ENCODE data around the gene USP36.

The USP36 gene

DNA sequence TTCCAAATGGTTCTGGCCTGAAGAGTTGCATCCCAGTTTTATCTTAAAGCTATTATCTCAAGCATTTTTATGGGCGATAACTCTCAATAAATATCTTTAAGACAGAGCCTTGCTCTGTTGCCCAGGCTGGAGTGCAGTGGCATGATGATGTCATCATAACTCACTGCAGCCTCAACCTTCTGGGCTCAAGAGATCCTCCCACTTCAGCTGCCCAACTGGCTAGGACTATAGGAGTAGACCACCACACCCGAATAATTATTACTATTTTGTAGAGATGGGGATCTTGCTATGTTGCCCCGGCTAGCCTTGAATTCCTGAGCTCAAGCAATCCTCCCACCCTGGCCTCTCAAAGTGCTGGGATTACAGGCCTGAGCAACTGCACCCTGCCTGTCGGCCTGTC, 32.5 kb downstream of the USP36 start:
- DNase-seq: no peak

DNA sequence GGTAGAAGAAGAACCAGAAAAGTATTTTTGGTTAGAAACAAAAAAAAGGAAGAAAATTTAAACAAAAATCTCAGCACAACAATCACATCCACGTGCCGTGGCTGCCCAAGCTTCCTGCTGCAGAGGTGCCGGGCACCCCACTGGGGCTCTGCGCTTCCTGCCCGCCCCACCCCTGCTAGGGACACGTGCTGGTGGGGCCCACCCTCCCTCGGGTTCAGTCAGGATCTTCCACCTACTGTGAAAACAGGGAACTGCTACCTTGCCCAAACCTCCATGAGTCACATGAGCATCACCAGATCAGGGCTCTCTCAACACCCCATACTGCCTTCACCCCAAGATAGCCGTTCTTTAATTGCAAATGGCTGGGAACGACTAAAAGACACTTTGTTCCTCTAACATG, 34.2 kb downstream of the USP36 start:
- no peak for DNase-seq

DNA sequence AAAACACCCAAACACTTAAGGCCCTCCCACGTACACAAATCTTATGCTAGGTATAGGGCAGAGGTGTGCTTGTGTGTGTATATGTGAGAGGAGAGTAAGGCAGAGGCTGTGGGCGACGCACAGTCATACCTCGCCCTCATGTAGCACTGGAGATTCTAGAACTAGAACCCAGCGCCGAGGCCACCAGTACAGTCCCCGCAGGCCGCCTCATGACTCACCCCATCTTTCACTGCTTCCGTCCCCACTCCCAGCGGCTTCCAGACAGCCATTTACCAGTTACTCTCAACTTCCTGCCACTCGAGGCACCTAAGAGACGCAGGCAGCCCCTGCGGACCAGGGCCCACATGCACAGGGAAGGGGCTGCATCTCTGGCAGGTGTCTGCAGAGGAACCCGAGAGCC, 35.3 kb downstream of the USP36 start:
- DNase-seq: no peak

DNA sequence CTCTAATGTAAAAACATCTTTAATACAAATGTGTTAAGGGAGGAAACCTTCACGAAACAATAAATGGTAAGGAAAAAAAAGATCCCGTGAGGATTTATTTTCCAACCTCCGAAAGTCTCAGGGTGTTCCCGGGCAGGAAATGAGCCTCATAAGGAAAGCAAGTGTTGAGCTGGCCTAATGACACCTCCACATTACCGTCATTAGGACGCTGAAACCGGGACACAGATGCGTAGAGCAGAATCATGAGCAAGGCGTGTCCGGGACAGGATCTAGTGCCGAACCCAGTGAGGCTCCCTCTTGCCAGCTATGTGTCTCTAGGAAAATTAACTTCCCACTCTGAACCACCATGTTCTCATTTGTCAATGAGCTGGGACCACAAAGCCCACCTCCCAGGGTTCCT, 35.8 kb downstream of the USP36 start:
- no peak for DNase-seq

DNA sequence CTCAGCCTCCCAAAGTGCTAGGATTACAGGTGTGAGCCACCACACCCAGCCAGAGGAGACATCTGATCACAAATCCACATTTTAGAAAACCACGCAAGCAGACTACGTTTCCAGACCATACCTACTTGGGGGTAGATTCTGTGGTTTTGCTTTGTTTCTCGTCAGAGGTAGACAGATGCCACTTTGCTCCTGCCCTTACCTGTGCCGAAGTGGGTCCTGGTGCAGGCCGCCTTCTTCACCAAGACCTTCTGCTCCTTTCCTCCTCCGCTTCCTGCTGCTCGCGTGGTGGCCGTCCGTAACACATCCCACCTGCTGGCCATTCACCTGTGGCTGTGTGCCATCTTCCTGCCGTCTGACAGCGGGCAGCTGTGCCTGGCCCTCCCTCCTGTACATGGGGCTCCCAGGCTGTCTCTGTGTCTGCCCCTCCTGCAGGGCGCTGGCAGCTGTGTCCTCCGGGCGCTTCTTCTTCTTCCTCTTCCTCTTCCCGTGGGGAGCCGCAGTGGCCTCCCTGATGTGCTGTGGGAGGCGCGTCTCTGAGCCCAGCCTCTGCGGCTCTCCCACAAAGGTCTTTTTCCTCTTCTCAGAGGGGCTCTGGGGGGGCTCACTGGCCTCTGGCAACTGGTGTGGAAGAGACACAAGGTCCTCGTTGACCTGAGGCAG, 37.3 kb downstream of the USP36 start:
- no peak for DNase-seq

DNA sequence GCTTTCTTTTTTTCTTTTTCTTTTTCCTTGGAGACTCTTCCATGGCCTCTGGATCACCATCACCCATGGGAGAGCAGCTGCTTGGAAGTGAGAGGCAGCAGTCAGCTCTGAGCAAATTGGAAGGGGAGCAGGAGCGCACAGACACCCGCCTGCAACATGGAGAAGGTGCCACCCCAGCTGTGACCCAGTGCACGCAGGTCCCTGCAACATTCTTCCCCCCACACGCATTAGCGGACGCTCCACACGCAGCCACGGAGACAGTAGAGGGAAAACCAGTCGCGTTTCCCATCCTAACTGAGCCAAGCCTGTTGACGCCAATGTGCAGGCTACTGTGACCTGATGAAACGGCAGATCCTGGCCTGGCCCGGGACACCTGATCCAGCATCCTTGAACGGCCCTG, 38.2 kb downstream of the USP36 start:
- no peak for DNase-seq

DNA sequence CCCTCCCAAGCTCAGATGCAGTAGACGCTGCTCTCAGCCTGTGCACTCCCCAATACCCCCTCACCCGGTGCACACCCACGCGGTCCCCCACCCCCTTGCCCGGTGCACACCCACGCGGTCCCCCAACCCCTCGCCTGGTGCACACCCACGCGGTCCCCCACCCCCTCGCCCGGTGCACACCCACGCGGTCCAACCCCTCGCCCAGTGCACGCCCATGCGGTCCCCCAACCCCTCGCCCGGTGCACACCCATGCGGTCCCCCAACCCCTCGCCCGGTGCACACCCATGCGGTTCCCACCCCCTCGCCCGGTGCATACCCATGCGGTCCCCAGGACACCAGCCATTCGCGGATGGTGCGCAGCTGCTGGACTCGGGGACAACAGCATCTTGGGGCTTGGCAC, 38.6 kb downstream of the USP36 start:
- no peak for DNase-seq

DNA sequence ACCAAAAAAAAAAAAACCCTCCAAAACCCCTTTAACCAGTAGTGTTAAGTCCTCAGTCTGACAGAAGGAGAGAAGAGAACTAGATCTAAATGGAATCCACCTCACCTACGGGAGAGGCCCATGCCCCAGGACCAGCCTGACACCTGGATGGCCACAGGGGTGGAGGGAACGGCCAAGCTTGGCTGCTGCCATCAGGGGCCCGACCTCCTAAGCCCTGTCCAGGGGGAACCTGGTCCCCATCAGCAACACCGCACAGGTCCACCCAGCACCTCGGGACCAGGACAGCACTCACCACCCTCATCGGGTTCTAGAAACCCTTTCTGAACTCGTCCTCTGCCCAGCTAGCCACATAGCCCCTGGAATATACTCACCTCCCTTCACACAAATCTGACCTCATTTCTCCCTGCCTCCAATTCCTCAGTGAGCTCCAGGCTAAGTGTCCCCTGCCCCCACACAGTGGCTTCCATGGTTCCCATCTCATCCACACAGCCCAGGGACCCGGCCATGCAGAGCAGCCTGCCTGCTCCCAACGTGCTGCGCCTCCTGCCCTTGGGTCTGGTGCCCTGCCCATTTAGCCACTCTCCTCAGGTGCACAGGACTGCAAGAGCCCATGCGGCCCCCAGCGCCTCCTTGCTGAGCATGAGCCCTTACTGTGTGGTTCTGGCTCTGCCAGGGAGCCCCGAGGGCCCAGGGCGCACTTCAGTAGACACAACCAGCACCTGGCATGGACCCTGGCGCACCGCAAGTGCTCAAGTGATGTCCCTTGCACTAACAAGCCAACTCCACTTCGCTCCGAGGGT, 40.3 kb downstream of the USP36 start:
- DNase-seq: no peak

DNA sequence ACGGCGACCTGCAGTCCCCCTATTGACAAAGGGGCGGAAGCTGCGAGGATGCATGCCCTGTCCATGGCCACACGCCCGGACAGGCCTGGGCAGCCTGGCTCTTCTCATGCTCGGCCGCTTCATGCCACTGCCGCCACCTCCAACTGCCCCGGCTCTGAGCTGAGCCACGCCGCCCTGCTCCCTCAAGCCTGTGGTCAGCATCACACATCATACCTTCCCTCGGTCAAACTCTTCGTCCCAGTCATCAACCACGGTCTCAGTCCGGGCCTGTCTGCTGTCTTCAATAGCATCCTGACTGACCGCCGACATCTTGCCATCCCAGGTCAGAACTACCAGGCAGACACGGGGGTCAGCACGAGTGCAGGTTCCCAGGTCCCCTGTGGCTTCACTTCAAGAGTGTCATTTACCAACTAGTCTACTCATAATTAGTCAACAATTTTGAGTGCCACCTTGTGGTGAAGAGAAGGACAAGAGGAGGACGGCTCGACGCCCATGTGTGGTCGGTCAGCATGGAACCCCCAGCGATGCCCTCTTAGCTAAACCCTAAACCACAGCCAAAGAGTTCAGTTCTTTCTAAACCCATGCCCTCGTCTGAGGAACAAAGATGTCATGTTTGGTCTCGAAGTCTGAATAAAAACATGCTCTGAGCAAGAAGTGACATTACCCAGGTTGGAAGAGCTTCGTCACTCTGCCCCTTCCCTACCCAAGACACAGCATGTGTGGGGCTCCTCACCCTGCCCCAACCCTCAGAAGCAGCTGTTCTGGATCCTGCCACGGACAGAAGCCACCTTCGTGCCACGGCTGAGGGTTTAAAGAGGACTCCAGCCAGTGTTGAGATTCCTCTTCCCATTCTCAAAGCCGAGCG, 41.7 kb downstream of the USP36 start:
- DNase-seq: no peak

DNA sequence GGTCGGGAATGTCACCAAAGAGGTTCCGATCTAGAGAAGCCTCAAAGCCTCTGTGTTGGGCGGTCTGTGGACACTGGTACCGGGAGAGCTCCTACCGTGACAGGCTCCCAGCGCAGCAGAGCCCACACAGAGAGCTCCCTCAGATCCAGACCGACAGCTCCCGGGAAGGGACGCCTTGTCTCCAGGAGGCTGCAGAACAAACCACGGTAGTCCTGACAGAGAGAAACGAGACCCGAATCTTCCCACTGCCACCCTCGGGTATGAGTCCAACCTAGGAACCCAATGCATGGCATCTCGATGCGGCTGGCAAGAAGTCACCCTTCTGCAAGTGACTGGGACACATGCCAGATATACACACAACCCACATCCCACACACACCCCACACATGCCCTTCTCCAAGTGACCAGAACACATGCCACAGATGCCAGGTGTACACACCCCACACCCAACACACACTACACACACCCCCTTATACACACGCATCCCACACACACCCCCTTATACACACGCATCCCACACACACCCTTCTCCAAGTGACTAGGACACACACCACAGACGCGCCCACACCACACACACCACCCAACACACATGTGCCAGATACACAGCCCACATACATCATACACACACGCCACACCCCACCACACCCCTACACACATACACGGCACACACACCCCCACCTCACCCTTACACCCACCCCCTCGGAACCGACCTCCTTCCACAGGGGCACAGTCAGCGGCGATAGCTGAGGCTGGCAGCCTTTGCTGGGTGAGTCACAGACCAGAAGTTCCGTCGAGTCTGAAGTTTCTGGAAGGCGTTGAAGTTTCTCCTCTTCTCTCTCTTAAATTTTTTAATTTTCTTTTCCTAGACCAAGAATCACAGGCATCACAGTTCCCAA, 42.7 kb downstream of the USP36 start:
- no peak for DNase-seq

DNA sequence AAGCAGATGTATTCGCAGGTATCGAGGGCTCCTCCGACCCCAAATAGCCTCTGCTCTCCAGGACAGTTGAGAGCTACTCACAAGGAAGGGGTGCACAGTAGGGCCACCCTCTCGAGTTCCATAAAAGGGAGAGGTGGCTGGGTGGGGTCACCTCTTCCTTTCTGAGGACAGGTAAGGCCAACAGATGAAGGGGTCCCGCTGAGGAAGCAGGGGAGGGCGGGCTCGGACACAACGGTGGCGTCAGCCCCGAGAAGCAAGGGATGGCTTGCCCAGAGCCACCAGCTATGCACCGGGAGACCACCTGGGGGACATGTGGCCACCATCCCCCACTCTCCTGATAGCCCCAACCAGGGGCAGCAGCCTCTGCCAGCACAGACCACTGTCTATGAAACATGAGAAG, 43.4 kb downstream of the USP36 start:
- DNase-seq: no peak

DNA sequence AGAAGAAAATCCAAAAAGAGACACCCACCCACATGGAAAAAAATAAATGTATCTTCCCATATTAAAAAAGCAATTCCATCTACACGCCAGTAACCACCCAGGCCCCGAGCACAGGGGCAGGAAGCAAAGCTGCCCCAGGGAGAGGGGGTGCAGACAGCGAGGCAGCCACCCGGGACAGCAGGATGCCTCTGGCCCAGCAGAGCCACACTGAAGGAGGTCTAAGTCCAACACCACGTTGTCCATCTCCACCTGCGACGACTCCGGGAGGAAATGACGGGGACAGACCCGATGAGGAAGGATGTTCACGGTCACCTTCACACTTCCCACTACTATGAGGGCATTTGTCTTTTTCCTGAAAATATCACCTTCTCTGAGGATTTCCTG, 44.1 kb downstream of the USP36 start:
- DNase-seq: no peak

DNA sequence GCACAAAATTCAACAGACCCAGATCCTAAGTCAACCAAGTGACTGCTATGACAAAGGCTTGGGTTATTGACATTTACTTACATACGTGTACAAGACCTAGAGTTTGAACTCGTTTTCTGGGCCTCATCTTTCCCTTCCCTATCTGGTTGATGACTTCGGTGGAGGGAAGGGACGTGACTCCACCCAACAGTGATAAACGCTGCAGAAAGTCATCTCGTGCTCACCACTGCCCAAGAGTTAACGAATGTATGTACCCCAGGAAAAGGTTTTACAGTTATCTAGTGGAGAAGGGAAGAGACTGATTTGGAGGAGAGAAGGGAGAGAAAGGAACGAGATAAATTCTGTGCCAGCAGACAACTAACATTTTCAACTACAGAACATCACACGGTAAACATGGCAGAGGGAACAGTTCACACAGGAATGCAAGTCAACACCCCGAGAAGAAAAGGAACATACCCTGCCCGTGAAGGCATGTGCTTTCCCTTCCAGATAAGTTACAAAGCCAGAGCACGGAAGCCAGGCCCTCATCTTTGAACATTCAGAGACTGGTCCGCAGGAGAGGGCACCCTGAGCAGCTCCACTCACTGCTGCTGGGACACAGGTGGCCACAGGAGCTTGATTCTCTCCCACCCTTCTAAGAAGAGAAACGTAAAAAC, 44.6 kb downstream of the USP36 start:
- no peak for DNase-seq

DNA sequence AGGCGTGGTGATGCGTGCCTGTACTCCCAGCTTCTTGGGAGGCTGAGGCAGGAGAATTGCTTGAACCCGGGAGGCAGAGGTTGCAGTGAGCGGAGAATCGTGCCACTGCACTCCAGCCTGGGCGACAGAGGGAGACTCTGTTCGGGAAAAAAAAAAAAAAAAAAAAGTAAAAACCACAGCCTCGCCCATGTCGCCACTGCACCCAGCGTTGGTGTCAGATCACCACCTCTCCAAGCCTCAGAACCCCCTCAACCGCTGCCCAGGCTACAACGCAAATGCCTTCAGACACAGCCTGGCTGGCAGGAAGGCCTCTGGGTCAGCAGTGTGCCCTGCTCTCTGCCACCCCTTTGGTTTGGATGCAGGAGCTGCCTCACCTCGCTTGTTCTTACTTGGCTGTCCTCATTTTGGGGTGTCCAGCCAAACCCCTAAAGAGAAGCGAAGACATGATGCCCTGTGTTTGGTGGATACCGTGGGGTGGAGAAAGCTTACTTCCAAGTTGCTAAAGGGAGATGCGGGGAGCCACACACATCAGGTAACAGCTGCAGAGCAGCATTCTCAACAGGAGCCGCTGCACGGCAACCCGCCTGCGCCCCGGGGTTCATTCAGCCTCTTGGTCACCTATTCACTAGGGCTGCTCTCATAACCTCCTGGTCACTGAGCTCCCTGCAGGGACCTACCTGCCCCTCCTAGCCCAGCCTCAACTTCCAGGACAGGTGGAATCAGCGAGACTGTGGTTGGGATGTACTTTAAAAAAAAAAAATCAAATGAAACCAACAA, 45.6 kb downstream of the USP36 start:
- DNase-seq: no peak

DNA sequence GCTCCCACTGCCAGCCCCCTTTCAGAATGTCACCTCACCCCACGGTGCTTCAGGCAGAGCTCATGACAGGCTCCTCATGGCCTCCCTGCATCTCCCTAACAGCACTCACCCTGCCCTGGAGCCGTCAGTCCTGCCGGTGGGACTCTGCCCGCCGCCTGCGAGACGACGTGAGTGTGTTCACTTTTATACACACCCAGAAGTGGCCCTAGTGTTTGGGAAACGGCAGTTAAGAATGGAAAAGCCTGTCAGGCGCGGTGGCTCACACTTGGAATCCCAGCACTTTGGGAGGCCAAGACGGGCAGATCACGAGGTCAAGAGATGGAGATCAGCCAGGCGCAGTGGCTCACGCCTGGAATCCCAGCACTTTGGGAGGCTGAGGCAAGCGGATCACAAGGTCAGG, 46.2 kb downstream of the USP36 start:
- DNase-seq: no peak

DNA sequence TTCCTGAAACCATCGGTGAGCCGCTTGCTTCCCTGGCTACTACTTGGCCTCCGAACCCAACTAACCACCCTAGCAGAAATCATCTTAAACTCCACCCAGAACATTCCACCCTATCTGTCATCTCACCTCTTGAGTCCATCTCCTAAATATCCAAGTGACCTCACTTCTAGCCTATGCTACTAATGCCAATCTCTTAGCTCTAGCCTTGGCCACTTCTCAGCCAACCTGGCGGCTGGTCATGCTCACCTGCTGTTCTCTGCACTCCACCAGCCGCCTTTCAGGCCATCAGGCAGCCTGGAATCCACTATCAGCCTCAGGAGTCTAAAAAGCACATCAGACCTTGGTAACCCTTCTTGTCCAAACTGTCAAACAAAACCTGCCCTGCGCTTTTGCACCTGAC, 46.6 kb downstream of the USP36 start:
- DNase-seq: no peak

DNA sequence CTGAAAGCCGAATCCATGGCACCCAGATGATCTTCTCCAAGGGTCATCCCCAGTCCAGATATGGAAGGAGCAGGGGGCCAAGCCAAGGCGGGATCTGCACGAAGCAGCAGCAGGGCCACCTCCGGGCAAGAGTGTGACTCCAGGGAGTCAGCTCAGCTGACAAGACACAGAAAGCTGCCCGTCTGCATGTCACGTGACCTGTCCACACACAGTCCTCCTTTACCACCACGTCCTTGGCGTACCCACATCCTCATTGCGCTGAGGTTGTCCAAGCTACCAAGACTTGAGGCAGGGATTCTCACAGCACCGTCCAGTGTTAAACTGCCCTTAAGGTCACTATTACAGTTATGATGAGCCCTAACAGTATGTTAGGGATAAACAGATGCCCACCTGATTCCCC, 47.2 kb downstream of the USP36 start:
- DNase-seq: no peak

DNA sequence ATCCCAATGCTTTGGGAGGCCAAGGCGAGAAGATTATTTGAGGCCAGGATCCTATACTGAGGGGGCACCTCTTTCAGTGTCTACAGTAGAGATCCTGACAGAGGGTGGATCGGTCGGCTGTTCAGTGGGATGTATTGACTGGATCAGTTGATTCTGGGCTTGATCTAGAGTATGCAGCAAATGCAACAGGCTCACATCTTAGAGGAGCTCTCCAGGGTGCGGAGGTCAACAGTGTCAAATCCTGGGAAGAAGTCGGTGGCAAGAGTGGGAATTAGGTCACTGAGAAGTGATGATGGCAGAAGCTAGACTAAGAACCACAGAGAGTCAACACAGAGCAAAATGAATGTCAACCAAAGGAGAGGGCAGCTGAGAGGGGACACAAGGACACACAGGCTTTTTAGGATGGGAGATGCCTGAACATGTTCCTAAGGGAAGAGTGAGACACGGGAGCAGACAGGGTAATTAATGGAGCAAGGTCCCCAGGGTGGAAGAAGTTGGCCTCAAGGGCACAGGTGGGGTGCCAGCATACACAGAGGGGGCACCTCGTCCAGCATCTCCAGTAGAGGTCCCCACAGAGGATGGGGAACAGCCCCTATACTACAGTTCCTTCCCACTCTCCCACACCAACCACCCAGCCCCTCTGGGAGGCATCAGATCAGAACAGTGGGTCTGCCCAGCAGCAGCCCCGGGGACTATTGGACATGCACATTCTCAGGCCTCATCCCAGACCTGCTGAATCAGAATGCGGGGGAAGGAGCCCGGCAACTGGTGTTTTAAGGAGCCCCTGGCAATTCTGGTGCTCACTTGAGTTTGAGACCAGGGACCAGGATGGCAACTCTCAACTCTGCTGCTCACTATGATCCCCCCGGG, 48.5 kb downstream of the USP36 start:
- DNase-seq: no peak

DNA sequence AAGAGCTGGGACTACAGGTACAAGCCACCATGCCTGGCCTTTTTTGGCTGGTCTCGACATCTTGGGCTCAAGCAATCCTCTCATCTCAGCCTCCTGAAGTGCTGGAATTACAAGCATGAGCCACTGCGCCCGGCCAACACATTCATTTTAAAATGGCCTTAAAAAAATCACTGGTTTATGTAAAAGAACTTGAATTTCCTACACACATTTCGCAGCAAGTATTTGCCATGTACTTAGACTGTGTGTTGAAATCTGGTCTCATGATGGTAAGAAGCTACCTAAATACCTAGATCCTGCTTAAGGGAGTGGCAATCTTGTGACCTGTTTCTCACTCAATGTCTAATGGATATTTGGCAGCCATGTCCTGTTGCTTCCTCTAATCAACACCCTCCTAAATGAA, 50.1 kb downstream of the USP36 start:
- no peak for DNase-seq

DNA sequence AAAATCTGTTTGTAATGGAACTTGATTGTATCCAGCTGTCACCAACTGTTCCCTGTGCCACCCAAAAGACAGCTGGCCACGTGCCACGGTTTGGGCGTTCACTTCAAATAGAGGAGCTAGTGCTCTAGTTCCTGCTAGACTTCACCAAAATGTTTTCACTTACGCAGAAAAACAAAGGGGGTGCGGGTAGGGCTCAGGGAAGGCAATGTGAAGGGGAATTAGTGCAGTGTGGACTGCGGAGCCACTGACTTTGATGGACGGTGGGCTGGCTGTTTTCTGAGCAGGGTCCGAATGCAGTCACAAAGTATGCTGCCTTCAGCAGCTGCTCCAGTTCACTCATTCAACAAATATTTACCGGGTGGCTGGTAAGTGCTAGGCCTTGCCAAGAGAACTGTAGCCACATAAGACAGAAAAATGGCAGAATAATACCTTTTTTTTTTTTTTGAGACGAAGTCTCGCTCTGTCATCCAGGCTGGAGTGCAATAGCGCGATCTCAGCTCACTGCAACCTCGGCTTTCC, 50.9 kb downstream of the USP36 start:
- no peak for DNase-seq
